Hepatocyte (in vitro differentiated cells): ENCODE results near the gene PDE1C.

ENCODE experiments used
- CTCF ChIP-seq: fragments of 200-600 bp; sonication (generic); IDR thresholded peaks from 2 replicates; pipeline ENCODE4 v1.5.1; 2016; ENCODE audit warnings: antibody characterized with exemption, mild to moderate bottlenecking; ENCODE audit not compliant: poor library complexity
- EZH2 ChIP-seq: fragments of 200-600 bp; sonication (generic); IDR thresholded peaks from 2 replicates; pipeline ENCODE4 v1.6.1; 2016; ENCODE audit warnings: antibody characterized with exemption, mild to moderate bottlenecking, borderline replicate concordance

- TF ChIP-seq CTCF, result no peak
- TF ChIP-seq EZH2, result no peak
Measured at GRCh38 chr7:32005577-32005976, 64.6 kb downstream of the PDE1C start.
